Body of pancreas (tissue), 4 donors: ENCODE results near the gene ZNF341. TPM values are rescaled to one million over a fixed set of nuclear protein-coding genes. Genes with fewer than 3 reads are reported as not detected.
A peak's percentile ranks its signal among the peaks of the same experiment; 100 is the strongest.

ENCODE experiments used
- ATAC-seq: fragments of 150-250 bp; one replicate; pipeline ENCODE4 v1.9.1; 2016
- DNase-seq, 4 donors: peaks; one replicate each; pipeline ENCODE4 v3.0.0-alpha.2; 2019
- H3K27ac ChIP-seq, 4 donors: fragments of 200-600 bp; sonication (generic); 1 replicate in 3 of 4; 2 replicates in 1 of 4; pipeline versions ENCODE4 v1.5.1 to v1.6.1; 2016 to 2019; ENCODE audit warnings: mild to moderate bottlenecking in 1 of 4, mixed read lengths in 1 of 4, moderate library complexity in 1 of 4
- H3K27me3 ChIP-seq, 2 donors: fragments of 200-600 bp; sonication (generic); one replicate each; pipeline ENCODE4 v1.6.0; 2016; ENCODE audit warnings: mild to moderate bottlenecking in 1 of 2
- H3K36me3 ChIP-seq, 2 donors: fragments of 200-600 bp; sonication (generic); replicated peaks in 1 of 2; 2 replicates each; pipeline ENCODE4 v1.5.1; 2016; ENCODE audit warnings: low read depth in 2 of 2; ENCODE audit not compliant: insufficient read depth in 1 of 2
- H3K4me1 ChIP-seq: fragments of 200-600 bp; sonication (generic); one replicate; pipeline ENCODE4 v1.6.0; 2016
- H3K4me3 ChIP-seq, 2 donors: fragments of 200-600 bp; sonication (generic); 1 replicate in 1 of 2; 2 replicates in 1 of 2; pipeline ENCODE4 v1.5.1; 2016 to 2019
- H3K9me3 ChIP-seq, 3 donors: fragments of 200-600 bp; sonication (generic); 1 replicate in 2 of 3; 2 replicates in 1 of 3; pipeline ENCODE4 v1.5.1; 2016
- POLR2A ChIP-seq, 3 donors: fragments of 450-650 bp; IDR thresholded peaks; one replicate each; pipeline ENCODE4 v1.6.1; 2016; ENCODE audit warnings: antibody characterized with exemption in 3 of 3, mild to moderate bottlenecking in 2 of 3
- WGBS, 2 donors: methylation state at CpG; one replicate each; pipeline ENCODE4 v1.1.5; 2017; 5-methylcytosine and 5-hydroxymethylcytosine counted together
- intact Hi-C: fragments of 100-400 bp; cut with DNase I; formaldehyde crosslinking; loops from one replicate; pipeline ENCODE4 v1.15.1; 2023
- total RNA-seq, 2 donors: library from RNA; depleted of rRNA; stranded (reverse); fragments of >200 nt; gene quantifications; one replicate each; pipeline ENCODE4 v1.1.0, GENCODE V29; 2016
- TF ChIP-seq, protein P1 (sequence below), 7 experiments: fragments of 450-650 bp in 4 of 7; fragments of 200-600 bp in 3 of 7; sonication (generic) in 3 of 7; IDR thresholded peaks; one replicate each; pipeline ENCODE4 v1.5.1; 2016 to 2019; ENCODE audit warnings: antibody characterized with exemption in 7 of 7

ZNF341 gene
- total RNA-seq, 2 donors from 2014 or later: 0.33 to 0.78 TPM

DNA sequence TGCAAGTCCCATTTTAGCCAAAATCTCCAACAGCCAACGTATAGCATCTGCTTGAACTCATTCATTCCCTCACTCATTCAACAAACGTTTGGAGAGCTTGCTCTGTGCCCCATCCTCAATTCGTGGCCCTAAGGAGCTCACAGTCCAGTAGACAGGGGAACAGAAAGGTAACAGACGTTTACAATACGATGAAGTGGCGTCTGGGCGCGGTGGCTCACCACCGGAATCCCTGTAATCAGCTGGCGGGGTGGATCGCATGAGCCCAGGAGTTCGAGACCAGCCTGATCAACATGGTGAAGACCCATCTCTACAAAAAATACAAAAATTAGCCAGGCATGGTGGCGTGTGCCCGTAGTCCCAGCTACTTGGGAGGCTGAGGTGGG, 44.8 kb upstream of the ZNF341 start:
- WGBS, 2 donors: 76 to 81% methylated on average over 14 of the region's 14 CpGs
- peak overlapping the region in 3 of 4 donors; percentile 6 to 22 (median 10) for H3K27ac ChIP-seq
- intact Hi-C loops: no loop called here
- H3K27me3 ChIP-seq: no peaks in the 10 kb centered on the region
- H3K9me3 ChIP-seq: no peaks in the 10 kb centered on the region
- no peak for DNase-seq
- H3K4me3 ChIP-seq: no peak overlapping the region
- H3K36me3 ChIP-seq: no peaks in the 10 kb centered on the region
- peaks cover 27% of the 10 kb centered on the region for H3K4me1 ChIP-seq
- no peak for ATAC-seq
- TF ChIP-seq, protein P1, sequence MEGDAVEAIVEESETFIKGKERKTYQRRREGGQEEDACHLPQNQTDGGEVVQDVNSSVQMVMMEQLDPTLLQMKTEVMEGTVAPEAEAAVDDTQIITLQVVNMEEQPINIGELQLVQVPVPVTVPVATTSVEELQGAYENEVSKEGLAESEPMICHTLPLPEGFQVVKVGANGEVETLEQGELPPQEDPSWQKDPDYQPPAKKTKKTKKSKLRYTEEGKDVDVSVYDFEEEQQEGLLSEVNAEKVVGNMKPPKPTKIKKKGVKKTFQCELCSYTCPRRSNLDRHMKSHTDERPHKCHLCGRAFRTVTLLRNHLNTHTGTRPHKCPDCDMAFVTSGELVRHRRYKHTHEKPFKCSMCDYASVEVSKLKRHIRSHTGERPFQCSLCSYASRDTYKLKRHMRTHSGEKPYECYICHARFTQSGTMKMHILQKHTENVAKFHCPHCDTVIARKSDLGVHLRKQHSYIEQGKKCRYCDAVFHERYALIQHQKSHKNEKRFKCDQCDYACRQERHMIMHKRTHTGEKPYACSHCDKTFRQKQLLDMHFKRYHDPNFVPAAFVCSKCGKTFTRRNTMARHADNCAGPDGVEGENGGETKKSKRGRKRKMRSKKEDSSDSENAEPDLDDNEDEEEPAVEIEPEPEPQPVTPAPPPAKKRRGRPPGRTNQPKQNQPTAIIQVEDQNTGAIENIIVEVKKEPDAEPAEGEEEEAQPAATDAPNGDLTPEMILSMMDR (IDR thresholded peaks at IDR 0.05): no peak
- no peak for TF ChIP-seq POLR2A (IDR thresholded peaks at IDR 0.05)

DNA sequence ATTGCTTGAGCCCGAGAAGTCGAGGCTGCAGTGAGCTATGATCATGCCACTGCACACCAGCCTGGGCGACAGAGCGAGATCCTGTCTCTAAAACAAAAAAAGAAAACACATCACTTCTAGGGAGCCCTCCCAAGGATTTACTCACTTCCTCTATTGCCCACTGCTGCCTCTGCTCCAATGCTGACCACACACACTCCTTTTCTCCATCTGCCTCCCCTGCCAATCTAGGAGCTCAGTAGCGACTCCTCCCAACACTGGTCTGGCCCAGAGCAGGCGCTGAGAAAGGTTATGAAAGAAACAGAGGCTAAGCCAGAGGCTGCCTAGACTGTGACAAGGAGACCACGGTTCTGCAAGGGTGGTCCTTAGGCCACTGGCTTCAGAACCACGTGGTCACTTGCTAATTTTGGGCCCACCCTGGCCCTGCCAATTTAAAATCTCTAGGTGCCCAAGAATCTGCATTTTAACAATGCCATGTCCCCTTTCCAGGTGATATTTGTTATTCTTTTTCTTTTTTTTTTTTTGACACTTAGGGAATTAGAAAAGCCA, 44.4 kb upstream of the ZNF341 start:
- ATAC-seq (no peak), DNase-seq (no peak)
- H3K9me3 ChIP-seq: no peaks in the 10 kb centered on the region
- H3K4me1 ChIP-seq: peaks cover 27% of the 10 kb centered on the region
- WGBS, 2 donors: 71 to 78% methylated on average over 8 of the region's 8 CpGs
- H3K27ac ChIP-seq: no peak overlapping the region
- TF ChIP-seq, protein P1 (IDR thresholded peaks at IDR 0.05): no peak
- TF ChIP-seq POLR2A (IDR thresholded peaks at IDR 0.05): no peak
- H3K27me3 ChIP-seq: no peaks in the 10 kb centered on the region
- no peaks in the 10 kb centered on the region for H3K36me3 ChIP-seq
- H3K4me3 ChIP-seq: no peak overlapping the region
- intact Hi-C loops: no loop called here

DNA sequence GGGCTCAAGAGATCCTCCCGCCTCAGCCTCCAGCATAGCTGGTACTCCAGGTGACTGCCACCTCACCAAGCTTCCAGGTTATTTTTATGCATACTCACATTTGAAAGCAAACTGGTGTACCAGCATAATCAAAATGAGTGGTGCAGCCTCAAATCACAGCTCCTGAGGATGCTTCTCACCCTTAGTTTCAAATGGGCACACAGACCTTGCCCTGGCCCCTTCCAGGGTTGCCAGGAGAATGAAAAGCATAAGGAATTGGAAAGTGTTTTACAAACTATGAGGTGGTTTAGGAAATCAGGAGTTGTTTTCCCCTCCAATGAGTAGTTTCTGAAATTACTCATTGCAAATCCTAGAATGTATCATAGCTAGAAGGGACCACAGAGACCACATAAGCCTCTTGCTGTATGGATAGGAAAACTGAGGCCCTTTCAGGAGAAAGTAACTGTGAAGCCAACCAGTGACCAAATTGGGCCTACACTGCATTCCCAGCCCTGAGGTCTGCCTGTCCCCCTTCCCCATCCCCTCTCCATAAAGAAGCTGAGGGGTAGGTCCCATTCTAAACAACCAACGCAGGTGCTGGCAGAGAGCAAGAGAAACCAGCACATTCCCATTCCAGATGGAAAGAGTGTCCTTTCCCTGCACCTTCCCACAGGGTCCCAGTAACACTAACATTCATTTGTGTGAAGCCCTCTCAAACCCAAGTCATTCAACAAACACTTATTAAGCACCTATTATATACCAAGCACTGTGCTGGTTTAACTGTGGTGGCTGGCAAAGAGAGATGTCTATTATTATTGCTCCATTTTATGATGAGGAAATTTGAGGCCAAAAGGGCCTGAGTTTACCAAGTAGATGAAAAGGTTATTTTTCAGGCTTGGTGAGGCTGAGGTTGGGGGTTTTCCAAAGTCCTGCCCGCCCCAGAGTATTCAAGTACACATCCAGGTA, 43.5 kb upstream of the ZNF341 start:
- Histone ChIP-seq H3K4me3 (no peak overlapping the region), H3K27ac (peak overlapping the region in 3 of 4 donors; percentile 30 to 51 (median 35)), H3K36me3 (no peaks in the 10 kb centered on the region), H3K27me3 (no peaks in the 10 kb centered on the region), H3K4me1 (peaks cover 27% of the 10 kb centered on the region), H3K9me3 (no peaks in the 10 kb centered on the region)
- ATAC-seq: no peak
- WGBS, 2 donors: 77% methylated on average over 3 of the region's 3 CpGs
- intact Hi-C loops: no loop called here
- no peak for DNase-seq
- TF ChIP-seq, protein P1 (IDR thresholded peaks at IDR 0.05): no peak
- no peak for TF ChIP-seq POLR2A (IDR thresholded peaks at IDR 0.05)

DNA sequence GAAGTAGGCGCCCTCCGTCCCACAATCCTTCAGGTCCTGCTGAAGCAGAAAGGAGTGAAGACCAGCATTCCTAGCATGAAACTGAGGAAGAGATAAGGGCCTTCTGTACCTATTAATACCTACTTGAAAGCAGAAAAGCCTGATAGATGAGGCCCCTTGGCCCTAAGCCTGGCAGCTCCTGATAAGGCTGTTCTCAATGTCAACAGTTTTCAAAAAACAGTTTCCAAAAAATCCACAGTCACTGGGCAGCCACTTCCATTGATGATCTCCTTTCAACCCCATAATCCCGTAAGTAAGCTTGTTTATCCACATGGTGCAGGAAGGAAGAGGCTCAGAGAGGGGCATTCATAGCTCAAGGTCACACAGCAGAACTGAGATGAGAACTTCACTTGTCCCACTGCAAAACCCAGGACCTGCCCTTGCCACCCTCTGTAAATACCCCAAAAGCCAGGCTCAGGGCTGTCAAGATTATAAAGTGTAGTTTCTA, 42.8 kb upstream of the ZNF341 start:
- peak overlapping the region in 3 of 4 donors; percentile 30 to 51 (median 35) for H3K27ac ChIP-seq
- intact Hi-C loops: no loop called here
- DNase-seq: peak in 1 of 4 donors; percentile 39
- H3K9me3 ChIP-seq: no peaks in the 10 kb centered on the region
- TF ChIP-seq, protein P1 (IDR thresholded peaks at IDR 0.05): no peak
- no peak for TF ChIP-seq POLR2A (IDR thresholded peaks at IDR 0.05)
- 31 to 55% methylated on average over 3 of the region's 3 CpGs for WGBS, 2 donors
- H3K4me3 ChIP-seq: no peak overlapping the region
- peaks cover 27% of the 10 kb centered on the region for H3K4me1 ChIP-seq
- no peaks in the 10 kb centered on the region for H3K27me3 ChIP-seq
- no peak for ATAC-seq
- H3K36me3 ChIP-seq: no peaks in the 10 kb centered on the region
